Midbrain (tissue), 1 donor: ENCODE results near the gene EVPLL.
A peak's percentile ranks its signal among the peaks of the same experiment; 100 is the strongest.
"Not testable (repeated sequence)": the region's sequence is repeated elsewhere in the genome, so short reads cannot be mapped to it uniquely, and the experiment has no call there.

Experiments used
- DNase-seq: peaks from one replicate; lab custom pipeline; 2025; lab: John Stamatoyannopoulos, UW

EVPLL gene

GRCh38 chr17:18377437-18378204 lies at the start of gene EVPLL:
TSS of gene EVPLL (plus strand) at chr17:18377778. CDS start at chr17:18380938, 3,160 bp downstream.
- no peak for DNase-seq

- no peak for DNase-seq
These were observed 48.9 kb upstream of the EVPLL start for GRCh38 chr17:18328643-18329204.

GRCh38 chr17:18331879-18332278 lies 45.7 kb upstream of the EVPLL start:
- DNase-seq = no peak

- no peak for DNase-seq
These were observed 44.6 kb upstream of the EVPLL start for GRCh38 chr17:18332909-18333489.

GRCh38 chr17:18338158-18338557 lies 39.4 kb upstream of the EVPLL start:
- not testable (repeated sequence) for DNase-seq

GRCh38 chr17:18339933-18340332 lies 37.6 kb upstream of the EVPLL start:
- DNase-seq = no peak

- DNase-seq = no peak
These were observed 33.6 kb upstream of the EVPLL start for GRCh38 chr17:18344021-18344420.

GRCh38 chr17:18353541-18353940 lies 24.0 kb upstream of the EVPLL start:
- DNase-seq = no peak

- DNase-seq = peak; percentile 47
These were observed 21.0 kb upstream of the EVPLL start for GRCh38 chr17:18356624-18357023.

- no peak for DNase-seq
These were observed 17.1 kb upstream of the EVPLL start for GRCh38 chr17:18360518-18360917.

- DNase-seq = peak; percentile 32
These were observed 15.5 kb upstream of the EVPLL start for GRCh38 chr17:18361837-18362697.

- peak; percentile 90 for DNase-seq
These were observed 14.9 kb upstream of the EVPLL start for GRCh38 chr17:18362698-18363100.

GRCh38 chr17:18363101-18364049 lies 14.2 kb upstream of the EVPLL start, which contains the start of gene SHMT1:
TSS of gene SHMT1 (minus strand) at chr17:18363550. CDS start at chr17:18355981, 7,569 bp downstream.
- DNase-seq = peak; percentile 93

GRCh38 chr17:18364166-18364565 lies 13.4 kb upstream of the EVPLL start:
- no peak for DNase-seq

GRCh38 chr17:18368946-18369345 lies 8.6 kb upstream of the EVPLL start:
- no peak for DNase-seq

- DNase-seq = no peak
These were observed 6.8 kb upstream of the EVPLL start for GRCh38 chr17:18370761-18371160.

- no peak for DNase-seq
These were observed 6.1 kb upstream of the EVPLL start for GRCh38 chr17:18371455-18371854.

- DNase-seq = not testable (repeated sequence)
These were observed 4.4 kb upstream of the EVPLL start for GRCh38 chr17:18373181-18373580.

- DNase-seq = no peak
These were observed 3.4 kb upstream of the EVPLL start for GRCh38 chr17:18374216-18374615.

- no peak for DNase-seq
These were observed 577 bp downstream of the EVPLL start for GRCh38 chr17:18378205-18378505.

- DNase-seq = not testable (repeated sequence)
These were observed 1.0 kb downstream of the EVPLL start for GRCh38 chr17:18378614-18379013.
